GM19452 (cell line): Measurements from ENCODE around the gene BICRA.
A peak's percentile ranks its signal among the peaks of the same experiment; 100 is the strongest.
"Not testable (repeated sequence)": the region's sequence is repeated elsewhere in the genome, so short reads cannot be mapped to it uniquely, and the experiment has no call there.

ENCODE experiments used
- ATAC-seq: cut with Tn5 transposase; IDR thresholded peaks from one replicate; pipeline ENCODE4 v1.9.1; 2021; ENCODE audit not compliant: unreplicated experiment

The BICRA gene

GRCh38 chr19:47741544-47742140 lies 132.7 kb downstream of the BICRA start:
- no peak for ATAC-seq

- ATAC-seq: no peak
Observed at GRCh38 chr19:47742634-47743033, 133.7 kb downstream of the BICRA start.

- peak; percentile 65 for ATAC-seq
Observed at GRCh38 chr19:47745010-47745901, 136.3 kb downstream of the BICRA start, which contains the start of gene NOP53. Gene NOP53 (plus strand): TSS chr19:47745546. CDS start chr19:47745560, 14 bp downstream.

GRCh38 chr19:47746129-47746528 lies 137.2 kb downstream of the BICRA start:
- not testable (repeated sequence) for ATAC-seq

- ATAC-seq: no peak
Observed at GRCh38 chr19:47749326-47749725, 140.4 kb downstream of the BICRA start.

GRCh38 chr19:47750752-47751151 lies 141.8 kb downstream of the BICRA start:
- ATAC-seq: no peak

- no peak for ATAC-seq
Observed at GRCh38 chr19:47752440-47753211, 143.7 kb downstream of the BICRA start.
